C4-2B (cell line): ENCODE results near the gene WWC1.

Source experiments
- H3K27ac ChIP-seq: fragments of 450-650 bp; 2 replicates; pipeline ENCODE4 v1.5.1; 2017
- ZFX ChIP-seq: fragments of 450-650 bp; IDR thresholded peaks from 2 replicates; pipeline ENCODE4 v1.6.1; 2017
- TF ChIP-seq, protein P1 (sequence below): fragments of 450-650 bp; conservative IDR thresholded peaks from 2 replicates; pipeline ENCODE4 v1.5.1; 2017; ENCODE audit warnings: mild to moderate bottlenecking

Gene WWC1

DNA sequence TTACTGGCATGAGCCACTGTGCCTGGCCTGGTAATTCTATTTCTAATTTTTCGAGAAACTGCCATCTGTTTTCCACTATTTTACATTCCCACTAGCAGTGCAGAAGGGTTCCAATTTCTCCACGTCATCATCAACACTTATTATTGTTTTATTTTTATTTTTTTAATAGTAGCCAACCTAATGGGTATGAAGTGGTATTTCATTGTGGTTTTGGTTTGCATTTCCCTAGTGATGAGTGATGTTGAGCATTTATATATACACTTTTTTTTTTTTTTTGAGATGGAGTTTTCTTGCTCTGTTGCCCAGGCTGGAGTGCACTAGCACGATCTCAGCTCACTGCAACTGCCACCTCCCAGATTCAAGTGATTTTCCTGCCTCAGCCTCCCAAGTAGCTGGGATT, 28.3 kb downstream of the WWC1 start:
- TF ChIP-seq, protein P1, sequence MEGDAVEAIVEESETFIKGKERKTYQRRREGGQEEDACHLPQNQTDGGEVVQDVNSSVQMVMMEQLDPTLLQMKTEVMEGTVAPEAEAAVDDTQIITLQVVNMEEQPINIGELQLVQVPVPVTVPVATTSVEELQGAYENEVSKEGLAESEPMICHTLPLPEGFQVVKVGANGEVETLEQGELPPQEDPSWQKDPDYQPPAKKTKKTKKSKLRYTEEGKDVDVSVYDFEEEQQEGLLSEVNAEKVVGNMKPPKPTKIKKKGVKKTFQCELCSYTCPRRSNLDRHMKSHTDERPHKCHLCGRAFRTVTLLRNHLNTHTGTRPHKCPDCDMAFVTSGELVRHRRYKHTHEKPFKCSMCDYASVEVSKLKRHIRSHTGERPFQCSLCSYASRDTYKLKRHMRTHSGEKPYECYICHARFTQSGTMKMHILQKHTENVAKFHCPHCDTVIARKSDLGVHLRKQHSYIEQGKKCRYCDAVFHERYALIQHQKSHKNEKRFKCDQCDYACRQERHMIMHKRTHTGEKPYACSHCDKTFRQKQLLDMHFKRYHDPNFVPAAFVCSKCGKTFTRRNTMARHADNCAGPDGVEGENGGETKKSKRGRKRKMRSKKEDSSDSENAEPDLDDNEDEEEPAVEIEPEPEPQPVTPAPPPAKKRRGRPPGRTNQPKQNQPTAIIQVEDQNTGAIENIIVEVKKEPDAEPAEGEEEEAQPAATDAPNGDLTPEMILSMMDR = no peak
- TF ChIP-seq ZFX = no peak
- no peak overlapping the region for H3K27ac ChIP-seq

DNA sequence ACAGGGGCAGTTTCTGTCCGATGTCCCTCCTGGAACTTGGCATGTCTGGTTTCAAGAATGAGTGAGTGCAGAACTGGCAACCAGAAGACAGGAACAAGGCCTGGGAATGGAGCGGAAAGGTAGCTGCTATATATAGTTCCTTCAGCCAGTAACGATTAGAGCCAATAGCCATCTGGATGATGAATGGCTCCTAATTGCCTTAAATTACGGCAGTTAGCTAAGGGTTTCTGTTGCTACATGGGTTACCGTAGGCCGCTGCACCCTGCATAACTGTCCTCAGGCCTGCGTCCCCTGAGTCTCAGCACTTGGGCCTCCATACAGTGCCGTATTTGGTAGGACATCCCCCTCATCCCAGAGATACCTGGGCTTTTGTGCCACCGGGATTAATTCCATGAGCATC, 29.4 kb downstream of the WWC1 start:
- no peak overlapping the region for H3K27ac ChIP-seq
- TF ChIP-seq ZFX = no peak
- TF ChIP-seq, protein P1 = no peak

DNA sequence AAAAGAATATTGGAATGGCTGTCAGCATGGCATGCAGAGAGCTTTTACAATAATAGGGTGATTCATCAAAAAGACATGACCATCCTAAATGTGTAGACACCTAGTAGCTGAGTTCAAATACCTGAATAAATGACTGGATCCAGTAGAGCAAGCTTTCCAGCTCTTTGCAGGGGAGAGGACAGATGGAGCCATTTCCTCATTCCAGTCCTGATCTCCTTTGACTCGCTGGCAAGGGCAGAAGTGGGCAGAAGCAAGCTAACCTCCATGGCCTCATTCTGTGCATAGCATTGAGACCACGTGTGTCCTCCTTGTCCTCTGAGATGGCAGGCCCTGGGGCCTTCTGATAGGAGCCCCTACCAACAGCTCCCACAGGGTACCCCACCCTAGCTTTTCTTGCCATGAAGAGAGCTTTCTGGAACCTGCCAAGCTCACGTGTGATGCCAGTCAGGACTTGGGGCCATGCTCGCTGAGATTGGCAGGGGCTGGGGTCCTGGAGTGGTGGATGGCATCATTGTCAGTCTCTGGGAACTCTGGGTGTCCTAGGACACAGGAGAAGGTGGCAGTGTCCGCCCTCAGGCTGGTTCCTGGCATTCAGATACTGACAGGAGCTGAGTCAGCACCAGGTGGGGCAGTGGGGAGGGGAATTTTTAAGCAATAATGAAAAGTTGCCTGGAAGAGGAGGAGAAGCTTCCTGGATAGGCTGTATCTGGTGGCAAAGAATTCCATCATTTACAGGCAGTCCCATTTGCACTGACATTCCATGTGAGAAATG, 33.6 kb downstream of the WWC1 start:
- TF ChIP-seq, protein P1 = no peak
- no peak for TF ChIP-seq ZFX
- peak overlapping the region; percentile 69 for H3K27ac ChIP-seq

DNA sequence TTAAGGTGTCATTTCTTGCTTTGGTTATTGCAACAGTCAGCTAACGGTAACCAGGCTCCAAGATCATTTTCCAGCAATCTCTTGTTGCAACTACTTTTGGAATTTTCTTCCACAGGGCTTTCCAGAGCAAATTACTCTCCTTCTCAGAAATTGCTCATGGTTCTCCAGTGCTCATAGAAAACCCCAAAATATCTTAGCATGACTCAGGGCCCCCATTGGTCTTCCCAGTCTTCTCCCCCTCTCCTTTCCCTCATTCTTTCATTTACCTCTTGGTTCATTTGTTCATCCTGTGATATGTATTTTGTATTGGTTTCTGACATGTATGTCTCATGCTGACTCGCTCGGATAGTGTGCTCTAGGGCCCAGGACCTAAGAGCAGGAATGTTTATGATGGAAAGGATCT, 35.6 kb downstream of the WWC1 start:
- peak overlapping the region; percentile 0; the same call in 1 of the 2 replicates for H3K27ac ChIP-seq
- TF ChIP-seq ZFX = no peak
- TF ChIP-seq, protein P1 = no peak

DNA sequence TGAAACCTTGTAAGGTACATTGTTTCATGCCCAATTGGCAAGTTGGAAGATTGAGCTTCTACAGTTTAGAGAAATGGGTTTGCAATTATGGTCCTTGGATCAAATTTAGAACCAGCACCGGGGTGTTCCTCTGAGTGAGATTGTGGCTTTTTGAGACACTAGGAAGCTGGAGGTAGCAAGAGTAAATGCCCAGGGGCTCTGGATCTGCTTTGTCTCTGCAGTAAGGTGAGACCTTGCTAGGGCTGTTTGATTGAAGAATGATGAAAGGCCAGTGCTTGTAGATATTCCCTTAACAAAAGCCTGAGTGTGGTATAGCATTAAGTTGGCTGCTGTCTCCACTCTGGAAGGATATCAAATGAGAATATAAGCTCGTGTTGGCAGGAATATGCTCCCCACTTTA, 36.0 kb downstream of the WWC1 start:
- H3K27ac ChIP-seq = no peak overlapping the region; the same call in 1 of the 2 replicates
- TF ChIP-seq, protein P1 = no peak

DNA sequence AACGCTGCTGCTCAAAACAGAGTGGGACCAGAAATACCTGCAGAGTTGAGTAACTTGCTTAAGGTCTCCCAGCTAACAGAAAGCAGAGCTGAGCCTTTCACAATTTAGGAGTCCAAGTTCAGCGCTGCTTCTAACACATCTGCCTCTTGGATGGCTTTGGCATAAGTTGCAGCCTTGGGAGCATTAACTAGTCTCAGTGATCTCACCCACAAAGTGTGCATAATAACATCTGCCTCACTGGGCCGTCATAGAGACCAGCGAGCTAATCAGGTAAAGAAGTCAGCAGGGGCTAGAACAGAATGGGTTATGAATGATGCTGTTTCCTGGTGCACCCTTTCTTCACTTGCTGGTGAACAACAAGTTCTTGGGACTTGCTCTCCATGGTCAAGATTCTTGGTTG, 36.5 kb downstream of the WWC1 start:
- H3K27ac ChIP-seq = peak overlapping the region; percentile 72
- TF ChIP-seq ZFX = no peak
- TF ChIP-seq, protein P1 = no peak

DNA sequence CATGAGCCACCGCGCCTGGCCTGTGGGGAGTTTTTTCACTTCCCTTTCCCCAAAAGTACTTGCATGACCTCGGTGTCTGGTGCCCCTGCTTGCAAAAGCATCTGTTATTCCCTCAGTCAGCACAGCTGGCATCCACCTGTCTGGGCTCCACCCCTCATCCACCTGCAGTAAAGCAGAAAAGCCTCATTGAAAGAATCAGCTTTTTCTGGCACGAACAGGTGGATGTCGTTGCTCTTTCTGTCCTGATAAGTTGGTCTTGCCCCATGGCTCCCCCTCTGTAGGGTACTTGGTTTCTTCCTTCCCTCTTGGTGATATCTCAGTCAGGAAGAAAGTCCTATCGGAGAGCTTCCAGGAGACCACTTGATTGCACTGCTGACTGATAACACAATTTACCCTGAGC, 37.4 kb downstream of the WWC1 start:
- TF ChIP-seq, protein P1 = no peak
- no peak for TF ChIP-seq ZFX
- H3K27ac ChIP-seq = peak overlapping the region; percentile 72
